Measurements from ENCODE around the gene ZBTB25. TPM values are rescaled to one million over a fixed set of nuclear protein-coding genes. Genes with fewer than 3 reads are reported as not detected.

ZBTB25 gene
- polyA plus RNA-seq, 1 of the 3 experiments (the other 2 are of a cell fraction) = 4.5 TPM

GRCh38 chr14:64450255-64450654 is 53.4 kb downstream of the ZBTB25 start:
- Histone ChIP-seq H2AFZ (ENCODE audit: low read depth) (no peak overlapping the region), H3K36me3 (replicated peaks in 1 of 2; ENCODE audit: control insufficient read depth in 1 of 2, insufficient read depth in 2 of 2, low read length in 1 of 2) (peaks cover 17 to 30% of the 10 kb centered on the region in 2 experiments), H3F3A (replicated peaks; ENCODE audit: insufficient read depth) (peaks cover 9% of the 10 kb centered on the region), H3K27me3 (ENCODE audit: insufficient read depth) (no peaks in the 10 kb centered on the region), H3K9ac (no peak overlapping the region), H3K9me2 (no peaks in the 10 kb centered on the region), H3K79me2 (ENCODE audit: insufficient read depth) (no peaks in the 10 kb centered on the region), H4K20me1 (ENCODE audit: insufficient read depth) (no peaks in the 10 kb centered on the region), H3K4me2 (no peak overlapping the region), H3K27ac (ENCODE audit: low read depth in 2 of 2, low read length in 1 of 2) (no peak overlapping the region), H3K4me1 (ENCODE audit: control insufficient read depth in 1 of 2, insufficient read depth in 2 of 2, low read depth in 1 of 2, low read length in 1 of 2) (peaks cover 7 to 10% of the 10 kb centered on the region in 2 experiments; a peak in 3 of 4 replicates), H3K4me3 (ENCODE audit: low read depth in 2 of 2, low read length in 1 of 2) (no peak overlapping the region), H3K9me3 (no peaks in the 10 kb centered on the region)
- CTCF ChIA-PET = interaction anchor here (3.3 kb wide), 1 partner anchor 20 kb away, joined by 19 read pairs; no protein-coding TSS in a partner anchor
- WGBS (ENCODE audit: low lambda C conversion rate) = 93% methylated on average over 2 of the region's 2 CpGs
- no peak for TF ChIP-seq NFIC (IDR thresholded peaks at IDR 0.05; ENCODE audit: borderline replicate concordance)
- TF ChIP-seq CTCF (IDR thresholded peaks at IDR 0.05) = no peak
- no peak for TF ChIP-seq MXI1 (IDR thresholded peaks at IDR 0.05; ENCODE audit: low read depth, low read length)
- TF ChIP-seq TEAD4 (IDR thresholded peaks at IDR 0.05; ENCODE audit: borderline replicate concordance, insufficient read depth) = no peak
- TF ChIP-seq EZH2phosphoT487 (IDR thresholded peaks at IDR 0.05; ENCODE audit: borderline replicate concordance, low read depth) = no peak
- no peak for TF ChIP-seq NRF1 (IDR thresholded peaks at IDR 0.05; ENCODE audit: low read depth, low read length)
- TF ChIP-seq USF1 (IDR thresholded peaks at IDR 0.05; ENCODE audit: borderline replicate concordance, low read depth) = no peak
- no peak for TF ChIP-seq ELF1 (IDR thresholded peaks at IDR 0.05)
- no peak for TF ChIP-seq USF2 (IDR thresholded peaks at IDR 0.05; ENCODE audit: borderline replicate concordance, low read depth, low read length)
- TF ChIP-seq EP300 (IDR thresholded peaks at IDR 0.05; ENCODE audit: borderline replicate concordance in 1 of 2, low read depth in 1 of 2, low read length in 1 of 2) = no peak
- no peak for TF ChIP-seq FOXJ3 (CRISPR knock-in tag; IDR thresholded peaks at IDR 0.05)
- no peak for TF ChIP-seq JUND (IDR thresholded peaks at IDR 0.05)
- no peak for TF ChIP-seq SIN3A (IDR thresholded peaks at IDR 0.05; ENCODE audit: borderline replicate concordance, low read depth, low read length)
- TF ChIP-seq SMC3 (IDR thresholded peaks at IDR 0.05; ENCODE audit: low read depth, low read length) = no peak
- no peak for TF ChIP-seq RAD21 (IDR thresholded peaks at IDR 0.05; ENCODE audit: low read length)
- TF ChIP-seq RXRA (IDR thresholded peaks at IDR 0.05; ENCODE audit: borderline replicate concordance, low read depth) = no peak
- TF ChIP-seq RFX5 (IDR thresholded peaks at IDR 0.05; ENCODE audit: low read length) = no peak
- no peak for TF ChIP-seq GABPA (IDR thresholded peaks at IDR 0.05; ENCODE audit: low read depth)
- POLR2A ChIA-PET = no interaction called here
- no peak for DNase-seq

Measured in SK-N-SH (cell line).